HG03280 (cell line): ENCODE data around the gene PTH.

Source experiments
- ATAC-seq: cut with Tn5 transposase; IDR thresholded peaks from one replicate; pipeline ENCODE4 v1.9.1; 2021; ENCODE audit warnings: mild to moderate bottlenecking, moderate library complexity; ENCODE audit not compliant: unreplicated experiment

PTH gene

GRCh38 chr11:13450832-13451397 is 44.9 kb downstream of the PTH start:
- no peak for ATAC-seq

GRCh38 chr11:13449522-13449921 is 46.3 kb downstream of the PTH start:
- no peak for ATAC-seq

- no peak for ATAC-seq
Measured at GRCh38 chr11:13448876-13449275, 46.9 kb downstream of the PTH start.

- no peak for ATAC-seq
Measured at GRCh38 chr11:13446444-13446843, 49.4 kb downstream of the PTH start.

GRCh38 chr11:13445588-13445987 is 50.2 kb downstream of the PTH start:
- no peak for ATAC-seq
